NCI-H345 treated with DMSO at 0.1 percent for 48 hours (cell line): ENCODE results near the gene OSBPL1A.
A peak's percentile ranks its signal among the peaks of the same experiment; 100 is the strongest.

Experiments
- DNase-seq: peaks from one replicate; lab custom pipeline; 2025; ENCODE audit not compliant: unreplicated experiment; lab: John Stamatoyannopoulos, UW

OSBPL1A gene

GRCh38 chr18:24138409-24138788 is 259.2 kb downstream of the OSBPL1A start:
- no peak for DNase-seq

GRCh38 chr18:24136967-24137373 is 260.7 kb downstream of the OSBPL1A start:
- no peak for DNase-seq

DNA sequence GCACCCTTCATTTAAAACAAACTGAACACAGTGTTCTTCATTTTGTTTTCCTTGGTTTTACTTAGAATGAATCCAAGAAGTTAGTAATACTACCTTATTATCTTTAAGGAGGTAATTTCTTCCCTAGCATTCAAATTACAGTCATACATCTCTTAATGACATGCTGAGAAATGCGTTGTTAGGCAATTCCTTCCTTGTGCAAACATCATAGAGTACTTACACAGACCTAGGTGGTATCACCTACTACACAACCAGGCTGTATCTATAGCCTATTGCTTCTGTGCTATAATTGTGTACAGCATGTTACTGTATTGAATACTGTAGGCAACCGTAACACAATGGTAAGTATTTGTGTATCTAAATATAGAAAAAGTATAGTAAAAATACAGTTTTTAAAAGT is 267.1 kb downstream of the OSBPL1A start:
- no peak for DNase-seq

GRCh38 chr18:24128700-24129099 is 268.9 kb downstream of the OSBPL1A start:
- no peak for DNase-seq

- DNase-seq: no peak
These were observed 269.9 kb downstream of the OSBPL1A start for GRCh38 chr18:24127735-24128134.

DNA sequence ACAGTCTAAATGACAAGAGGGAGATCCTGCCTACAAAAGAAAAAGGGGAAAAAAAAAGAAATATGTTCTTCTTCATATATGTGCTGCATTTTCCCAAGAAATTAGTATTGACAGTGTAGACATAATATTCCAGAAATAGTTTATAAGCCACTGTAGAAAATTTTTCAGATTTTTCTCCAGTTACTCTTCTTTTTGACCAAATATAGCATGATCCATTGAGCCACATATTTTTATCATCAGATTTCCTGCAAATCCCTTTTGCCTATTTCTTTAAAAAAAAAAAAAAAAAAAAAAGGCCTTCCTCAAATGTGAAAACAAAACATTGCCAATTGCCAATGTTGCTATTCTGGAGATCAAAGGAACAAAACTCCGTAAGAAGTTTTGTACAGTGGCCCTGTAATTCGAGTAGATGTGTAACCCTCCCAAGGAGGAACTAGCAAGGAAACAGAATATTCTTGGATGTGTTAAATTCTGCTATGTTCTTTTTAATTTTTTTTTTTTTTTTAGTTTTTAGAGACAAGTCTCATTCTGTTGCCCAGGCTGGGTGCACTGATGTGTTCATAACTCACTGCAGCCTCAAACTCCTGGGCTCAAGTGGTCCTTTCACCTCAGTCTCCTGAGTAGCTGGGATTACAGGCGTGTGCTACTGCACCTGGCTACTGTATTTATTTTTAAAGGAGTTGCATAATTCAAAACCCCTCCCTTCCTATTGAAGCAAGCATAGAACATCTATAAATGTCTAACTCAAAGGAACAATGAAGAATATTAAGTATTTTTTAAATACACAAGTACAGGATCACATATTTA is 271.3 kb downstream of the OSBPL1A start:
- no peak for DNase-seq

DNA sequence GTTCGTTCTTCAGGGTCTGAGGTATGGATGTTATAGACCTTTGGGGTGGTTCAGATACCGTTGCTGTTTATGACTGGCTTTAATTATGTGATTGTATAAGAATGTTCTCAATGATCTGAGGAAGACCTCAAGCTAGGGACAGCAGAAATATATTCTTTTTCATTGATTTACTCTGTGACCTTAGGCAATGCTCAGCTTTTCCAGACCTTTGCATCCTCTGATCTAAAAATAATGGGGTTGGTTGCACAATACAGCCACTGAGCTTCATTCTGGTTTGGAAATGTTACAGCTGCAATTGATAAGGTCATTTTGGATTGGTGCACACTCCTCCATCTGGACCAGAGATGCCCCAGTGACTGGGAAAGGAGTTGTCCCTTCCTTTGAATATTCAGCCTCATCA is 276.0 kb downstream of the OSBPL1A start:
- DNase-seq: no peak

DNA sequence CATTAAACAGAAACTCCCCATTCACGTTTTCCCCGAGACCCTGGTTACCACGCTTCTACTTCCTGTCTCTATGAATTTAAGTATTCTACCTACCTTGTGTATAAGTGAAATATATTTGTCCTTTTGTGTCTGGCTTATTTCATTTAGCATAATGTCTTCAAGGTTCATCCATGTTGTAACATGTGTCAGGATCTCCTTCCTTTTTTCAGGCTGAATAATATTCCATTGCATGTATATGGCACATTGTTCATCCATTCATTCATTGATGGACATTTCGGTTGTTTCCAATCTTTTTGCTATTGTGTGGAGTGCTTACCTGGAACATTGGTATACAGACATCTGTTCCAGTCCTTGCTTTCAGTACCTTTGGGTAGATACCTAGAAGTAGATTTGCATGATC is 276.9 kb downstream of the OSBPL1A start:
- DNase-seq: no peak

DNA sequence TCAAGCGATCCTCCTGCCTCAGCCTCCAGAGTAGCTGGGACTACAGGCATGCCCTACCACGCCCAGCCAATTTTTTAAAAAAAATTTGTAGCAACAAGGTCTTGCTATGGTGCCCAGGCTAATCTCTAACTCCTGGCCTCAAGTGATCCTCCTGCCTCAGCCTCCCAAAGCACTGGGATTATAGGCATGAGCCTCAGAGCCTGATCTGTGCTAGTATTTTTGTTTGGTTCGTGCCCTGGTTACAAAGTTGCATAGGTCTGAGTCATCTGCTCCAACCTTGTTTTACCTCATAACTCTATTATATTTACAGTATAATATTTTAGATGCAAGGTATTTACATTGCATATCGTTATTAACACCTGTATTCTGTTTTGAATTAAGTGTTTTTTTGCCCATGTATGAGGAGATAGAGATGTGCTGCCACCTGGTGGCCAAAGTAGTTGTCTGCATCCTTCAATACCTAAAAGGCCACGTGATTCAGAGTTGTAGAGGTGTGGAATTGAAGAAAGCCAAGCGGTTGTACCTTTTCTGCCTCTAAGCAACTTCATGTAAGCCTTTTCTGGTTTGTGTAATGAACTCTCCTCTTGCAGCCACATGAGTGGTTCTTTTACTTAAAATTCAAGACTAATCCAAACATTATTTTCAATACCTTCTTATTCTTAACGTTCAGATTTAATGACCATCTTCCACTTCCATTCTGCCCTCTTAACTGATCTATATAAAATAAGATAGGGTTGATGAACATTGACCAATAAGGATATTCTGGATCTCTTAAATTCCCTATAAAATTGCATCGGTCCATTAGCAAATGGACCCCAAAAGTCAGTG is 278.7 kb downstream of the OSBPL1A start:
- DNase-seq: peak; percentile 65

GRCh38 chr18:24115628-24116027 is 282.0 kb downstream of the OSBPL1A start:
- DNase-seq: no peak

DNA sequence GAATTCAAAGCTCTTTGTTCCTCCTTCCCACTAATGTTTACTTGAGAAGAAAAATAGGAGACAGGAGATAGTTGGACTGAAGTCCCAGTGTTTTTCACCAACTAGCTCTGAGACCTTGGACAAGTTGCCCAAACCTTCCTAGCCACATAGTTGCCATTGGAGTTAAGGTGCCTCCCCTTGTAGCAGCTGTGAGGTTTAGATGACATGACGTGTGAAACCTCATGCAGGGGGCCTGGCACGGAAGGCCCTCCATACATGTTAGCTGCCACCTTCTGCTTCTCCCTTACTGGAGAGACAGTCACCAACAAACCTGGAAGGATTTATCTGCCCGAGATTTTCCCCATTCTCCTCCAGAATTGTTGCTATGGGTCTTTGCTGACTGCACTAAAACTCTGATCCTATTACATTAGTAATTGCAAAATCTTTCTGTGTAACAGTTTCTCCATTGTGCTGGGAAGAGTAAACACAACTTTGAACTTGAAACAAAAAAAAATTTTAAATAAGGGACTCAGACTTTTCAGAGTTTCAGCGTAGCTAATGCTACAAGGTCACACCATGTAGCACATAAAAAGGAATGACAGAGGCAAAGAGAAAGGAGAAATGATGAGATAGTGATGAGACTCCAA is 282.6 kb downstream of the OSBPL1A start:
- DNase-seq: no peak

DNA sequence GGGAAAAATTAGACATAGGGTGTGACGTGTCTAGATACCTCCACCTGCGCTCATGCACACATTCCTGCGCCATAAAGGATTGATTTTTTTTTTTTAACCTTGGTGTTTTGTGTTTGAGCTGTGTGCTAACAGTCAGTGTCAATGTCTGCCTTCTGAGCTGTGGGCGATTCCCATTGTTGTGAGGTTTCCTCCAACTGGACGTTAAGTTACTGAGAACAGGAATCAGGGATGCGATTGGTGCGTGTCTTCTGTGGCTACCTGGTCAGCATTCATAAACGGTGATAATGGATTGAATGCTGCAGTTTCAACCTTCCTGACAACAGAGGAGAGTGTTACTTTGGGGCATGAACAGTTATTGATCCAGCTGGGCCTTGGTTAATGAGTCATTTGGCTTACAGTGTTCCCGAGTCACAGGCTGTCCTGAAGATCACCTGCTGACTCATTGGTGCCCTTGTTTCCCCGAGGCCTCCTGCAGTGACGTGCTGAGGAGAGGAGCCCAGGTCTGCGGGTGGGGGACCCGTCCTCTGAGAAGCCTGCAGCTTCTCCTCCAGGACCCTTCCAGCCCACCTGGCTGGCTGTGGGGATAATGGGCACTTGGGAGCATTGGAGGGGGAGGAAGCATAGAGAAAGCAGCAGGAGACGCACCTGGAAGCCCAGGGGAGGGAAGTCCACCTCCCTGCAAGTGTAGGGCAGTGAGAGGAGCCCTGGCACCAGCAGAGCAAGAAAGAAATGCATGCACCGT is 284.6 kb downstream of the OSBPL1A start:
- peak; percentile 63 for DNase-seq

- DNase-seq: no peak
These were observed 285.2 kb downstream of the OSBPL1A start for GRCh38 chr18:24112464-24112863.
